ENCODE results near the gene POU2F3. TPM values are rescaled to one million over a fixed set of nuclear protein-coding genes. Genes with fewer than 3 reads are reported as not detected.

The POU2F3 gene
- polyA plus RNA-seq, 12 donors: 0.09 to 38.0 (median 0.40) TPM; not detected in 2

DNA sequence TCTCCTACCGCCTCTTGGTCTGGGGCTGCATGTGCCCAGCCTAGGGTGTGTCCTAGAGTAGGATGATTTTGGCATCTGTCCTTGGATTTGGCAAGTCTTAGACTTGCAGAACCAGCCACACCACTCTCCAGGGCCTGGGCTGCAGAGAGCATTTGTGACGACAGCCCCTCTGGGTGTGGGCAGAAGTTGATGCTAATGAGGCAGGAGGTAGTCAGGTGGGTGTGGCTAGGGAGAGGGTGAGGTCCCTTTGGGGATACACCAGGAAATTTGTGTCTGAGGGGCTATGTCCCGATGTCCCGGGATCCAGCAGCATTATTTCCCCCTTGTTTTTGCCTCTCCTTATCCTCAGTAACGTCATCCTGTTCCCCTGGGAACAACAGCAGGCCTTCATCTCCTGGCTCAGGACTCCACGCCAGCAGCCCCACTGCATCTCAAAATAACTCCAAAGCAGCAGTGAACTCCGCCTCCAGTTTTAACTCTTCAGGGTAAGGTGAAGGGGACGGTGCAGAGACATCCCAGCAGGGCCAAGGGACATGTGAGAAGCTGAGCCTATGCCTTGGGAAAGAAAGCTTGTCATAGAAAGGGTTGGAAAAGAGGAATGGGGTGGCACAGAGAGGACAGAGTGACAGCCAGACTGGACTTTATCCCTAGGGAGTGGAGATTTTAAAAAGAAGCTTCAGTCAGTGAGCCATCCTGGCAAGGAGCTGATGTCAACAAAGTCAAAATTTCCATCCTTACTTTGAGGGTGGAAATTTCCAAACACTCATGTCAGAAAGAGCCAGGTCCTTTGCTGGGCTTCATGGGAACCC is 77.1 kb downstream of the POU2F3 start:
- no peak for DNase-seq

- DNase-seq: no peak
Observed at GRCh38 chr11:120317689-120318480, 77.9 kb downstream of the POU2F3 start.

DNA sequence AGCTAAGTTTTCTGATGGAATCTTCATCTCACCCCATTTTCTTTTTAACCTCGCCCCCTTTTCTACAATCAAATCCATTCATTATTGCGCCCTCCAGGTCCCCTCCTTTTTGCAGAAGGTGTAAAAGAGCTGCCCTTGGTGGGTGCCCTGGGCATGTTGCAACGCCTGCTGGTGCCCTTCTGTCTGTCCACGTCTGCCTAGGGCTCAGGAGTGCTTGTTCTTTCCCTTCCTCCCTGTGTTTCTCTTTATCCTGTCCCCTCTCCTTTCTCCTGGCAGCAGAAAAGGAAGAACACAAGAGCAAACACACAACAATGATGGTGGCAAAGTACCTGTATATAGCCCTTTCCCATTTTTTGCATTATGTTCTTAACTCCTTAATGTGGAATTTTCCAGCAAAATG is 79.0 kb downstream of the POU2F3 start:
- no peak for DNase-seq

DNA sequence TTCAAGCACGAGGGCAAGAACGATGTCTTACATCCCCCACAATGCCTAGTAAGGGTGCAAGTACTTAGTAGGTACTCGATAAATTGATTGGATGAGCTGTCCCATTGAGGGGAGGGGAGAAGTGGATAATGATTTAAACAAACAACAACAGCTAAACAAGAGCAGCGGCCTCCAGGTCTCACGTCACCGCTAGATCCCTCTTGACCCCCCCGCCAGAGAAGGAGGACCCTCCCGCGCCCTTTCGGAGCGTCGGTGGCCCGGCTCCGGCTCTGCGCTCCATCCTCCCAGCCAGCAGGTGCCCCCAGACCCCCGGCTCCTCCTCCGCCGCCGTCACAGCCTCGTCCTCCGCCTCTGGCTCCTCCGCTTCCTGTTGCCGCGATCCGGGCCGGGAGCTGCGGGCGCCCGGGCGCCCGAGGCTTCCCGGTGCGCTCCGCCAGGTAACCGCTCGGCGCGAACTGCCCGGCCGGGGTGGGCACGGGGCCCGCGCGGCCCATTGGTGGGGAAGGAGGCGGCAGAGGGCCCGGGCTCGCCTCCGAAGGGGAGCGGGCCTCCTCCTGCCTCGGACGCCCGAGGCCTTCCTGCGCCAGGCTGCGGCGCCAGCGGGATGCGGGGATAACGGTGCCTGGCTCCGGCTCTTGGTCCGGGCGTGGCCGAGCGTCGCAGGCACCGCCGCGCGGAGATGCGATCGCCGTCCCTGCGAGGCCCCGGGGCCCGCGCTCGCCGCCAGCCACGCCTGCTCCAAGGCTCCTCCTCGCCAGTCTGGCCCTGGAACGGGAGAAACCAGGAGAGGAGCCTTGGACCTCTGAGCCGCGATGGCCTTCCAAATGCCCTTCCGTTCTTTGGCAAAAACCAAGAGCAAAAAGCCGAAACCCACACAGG is 85.2 kb downstream of the POU2F3 start, which contains the start of gene TLCD5:
TSS of gene TLCD5 (plus strand) at position 368 of the 879 bp plus-strand sequence. CDS start 2,143 bp downstream, outside the sequence.
- DNase-seq: peak; percentile 61

- no peak for DNase-seq
Observed at GRCh38 chr11:120326228-120326627, 86.3 kb downstream of the POU2F3 start.

DNA sequence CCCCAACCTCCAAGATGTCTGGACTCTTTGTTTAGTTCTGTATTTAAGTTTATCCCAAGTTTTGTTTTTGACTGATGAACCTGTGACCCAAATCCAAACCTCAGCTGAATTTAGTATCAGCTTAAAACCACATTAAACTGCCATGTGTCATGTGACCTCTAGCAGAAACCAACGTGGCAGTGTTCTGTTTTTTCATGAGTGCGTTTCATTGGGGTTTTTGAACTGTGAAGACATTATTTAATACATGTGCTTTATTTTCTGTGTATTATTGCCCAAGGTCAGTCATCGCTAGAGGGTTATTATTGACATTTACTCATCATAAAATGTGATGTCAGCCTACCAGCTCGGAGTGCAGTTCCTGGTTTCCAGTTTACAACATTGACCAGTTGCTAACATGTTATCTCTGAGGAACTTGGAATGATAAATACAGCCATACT is 86.9 kb downstream of the POU2F3 start:
- DNase-seq: no peak

DNA sequence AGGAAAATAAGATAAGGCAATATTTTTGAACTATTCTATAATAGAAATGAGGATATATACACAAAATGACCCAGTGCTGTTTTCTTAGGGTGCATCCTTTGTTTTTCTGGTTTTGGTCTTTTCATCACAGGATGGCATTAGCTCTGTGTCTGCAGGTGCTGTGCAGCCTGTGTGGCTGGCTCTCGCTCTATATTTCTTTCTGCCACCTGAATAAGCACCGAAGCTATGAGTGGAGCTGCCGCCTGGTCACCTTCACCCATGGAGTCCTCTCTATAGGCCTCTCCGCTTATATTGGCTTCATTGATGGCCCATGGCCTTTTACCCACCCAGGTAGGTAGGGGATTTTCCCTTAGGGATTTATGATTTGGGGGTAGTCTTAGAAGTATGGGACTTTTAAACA is 87.4 kb downstream of the POU2F3 start:
- no peak for DNase-seq

- no peak for DNase-seq
Observed at GRCh38 chr11:120329556-120329955, 89.6 kb downstream of the POU2F3 start.

- DNase-seq: no peak
Observed at GRCh38 chr11:120330045-120330444, 90.1 kb downstream of the POU2F3 start.

DNA sequence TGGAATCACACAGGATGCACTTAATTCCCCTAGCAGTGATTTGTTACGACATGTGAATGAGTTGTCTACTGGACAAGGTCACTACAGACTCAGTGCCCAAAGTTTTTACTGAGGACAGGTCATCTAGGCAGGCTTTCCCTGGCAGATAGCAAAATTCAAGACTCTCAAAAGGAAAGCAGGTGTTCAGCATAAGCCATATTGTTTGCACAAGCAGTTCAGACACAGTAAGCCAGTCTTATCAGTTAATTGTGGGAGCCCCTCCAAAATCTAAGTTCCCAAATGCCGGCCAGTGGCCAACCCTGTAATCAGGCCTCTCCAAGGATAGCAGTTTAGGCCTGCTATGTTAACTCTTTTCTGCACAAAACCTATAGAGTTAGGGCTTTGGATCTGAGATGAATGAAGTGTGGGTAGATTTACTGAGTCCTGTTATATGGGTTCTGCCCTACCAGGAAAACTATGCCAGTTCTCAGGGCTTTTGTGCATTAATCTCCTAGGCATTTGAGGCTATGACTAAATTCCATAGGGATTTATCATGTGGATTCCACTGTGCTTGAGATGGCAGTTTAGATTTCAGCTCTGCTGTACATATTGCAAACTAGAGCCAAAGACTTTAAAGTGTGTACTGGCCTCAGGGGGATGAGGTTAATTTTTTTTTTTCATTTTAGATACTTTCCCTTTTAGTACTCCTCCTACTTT is 91.5 kb downstream of the POU2F3 start:
- DNase-seq: no peak

GRCh38 chr11:120332822-120333716 is 93.1 kb downstream of the POU2F3 start:
- DNase-seq: no peak

GRCh38 chr11:120333801-120334200 is 93.9 kb downstream of the POU2F3 start:
- DNase-seq: no peak

GRCh38 chr11:120334332-120334731 is 94.4 kb downstream of the POU2F3 start:
- no peak for DNase-seq

- DNase-seq: peak; percentile 89
Observed at GRCh38 chr11:120334894-120335462, 95.0 kb downstream of the POU2F3 start.

GRCh38 chr11:120335556-120335907 is 95.6 kb downstream of the POU2F3 start:
- no peak for DNase-seq

GRCh38 chr11:120335908-120336640 is 96.1 kb downstream of the POU2F3 start, which contains the start of gene ARHGEF12:
ARHGEF12 (plus strand) TSS chr11:120336413; CDS start chr11:120337244, 831 bp downstream.
- peak; percentile 97 for DNase-seq

GRCh38 chr11:120336641-120337354 is 96.9 kb downstream of the POU2F3 start:
- DNase-seq: peak; percentile 53
